ENCODE results near the gene DPY19L2. TPM values are rescaled to one million over a fixed set of nuclear protein-coding genes. Genes with fewer than 3 reads are reported as not detected.
"Not testable (repeated sequence)": the region's sequence is repeated elsewhere in the genome, so short reads cannot be mapped to it uniquely, and the experiment has no call there.

Gene DPY19L2
- total RNA-seq, 1 donor from 2014 or later: 0.40 TPM

- not testable (repeated sequence) for DNase-seq (ENCODE audit: low read depth in 2 of 2)
Observed at GRCh38 chr12:63663005-63663404, 5.3 kb downstream of the DPY19L2 start.

- DNase-seq (ENCODE audit: low read depth in 2 of 2): not testable (repeated sequence)
Observed at GRCh38 chr12:63658501-63658900, 9.8 kb downstream of the DPY19L2 start.

- DNase-seq (ENCODE audit: low read depth in 2 of 2): not testable (repeated sequence)
Observed at GRCh38 chr12:63656407-63656806, 11.9 kb downstream of the DPY19L2 start.

- DNase-seq (ENCODE audit: low read depth in 2 of 2): not testable (repeated sequence)
Observed at GRCh38 chr12:63655543-63656257, 12.6 kb downstream of the DPY19L2 start.

GRCh38 chr12:63654481-63654880 lies 13.8 kb downstream of the DPY19L2 start:
- not testable (repeated sequence) for DNase-seq (ENCODE audit: low read depth in 2 of 2)

GRCh38 chr12:63649517-63649916 lies 18.8 kb downstream of the DPY19L2 start:
- DNase-seq (ENCODE audit: low read depth in 2 of 2): peak in 1 of 2 donors; percentile 59

- peak; percentile 29 to 55 for DNase-seq (ENCODE audit: low read depth in 2 of 2)
Observed at GRCh38 chr12:63643381-63644140, 24.7 kb downstream of the DPY19L2 start.

GRCh38 chr12:63624258-63624657 lies 44.0 kb downstream of the DPY19L2 start:
- DNase-seq (ENCODE audit: low read depth in 2 of 2): not testable (repeated sequence)

- not testable (repeated sequence) for DNase-seq (ENCODE audit: low read depth in 2 of 2)
Observed at GRCh38 chr12:63615544-63615943, 52.7 kb downstream of the DPY19L2 start.

- not testable (repeated sequence) for DNase-seq (ENCODE audit: low read depth in 2 of 2)
Observed at GRCh38 chr12:63611285-63611684, 57.0 kb downstream of the DPY19L2 start.

GRCh38 chr12:63609281-63609680 lies 59.0 kb downstream of the DPY19L2 start:
- DNase-seq (ENCODE audit: low read depth in 2 of 2): not testable (repeated sequence)

- DNase-seq (ENCODE audit: low read depth in 2 of 2): not testable (repeated sequence)
Observed at GRCh38 chr12:63604985-63605384, 63.3 kb downstream of the DPY19L2 start.

GRCh38 chr12:63594828-63595227 lies 73.5 kb downstream of the DPY19L2 start:
- not testable (repeated sequence) for DNase-seq (ENCODE audit: low read depth in 2 of 2)

GRCh38 chr12:63584426-63584825 lies 83.9 kb downstream of the DPY19L2 start:
- peak; percentile 0 to 1 for DNase-seq (ENCODE audit: low read depth in 2 of 2)

- not testable (repeated sequence) for DNase-seq (ENCODE audit: low read depth in 2 of 2)
Observed at GRCh38 chr12:63583289-63583688, 85.0 kb downstream of the DPY19L2 start.

- DNase-seq (ENCODE audit: low read depth in 2 of 2): not testable (repeated sequence)
Observed at GRCh38 chr12:63577631-63578030, 90.7 kb downstream of the DPY19L2 start.

- DNase-seq (ENCODE audit: low read depth in 2 of 2): not testable (repeated sequence)
Observed at GRCh38 chr12:63572038-63572437, 96.3 kb downstream of the DPY19L2 start.

GRCh38 chr12:63558445-63558844 lies 109.8 kb downstream of the DPY19L2 start:
- DNase-seq (ENCODE audit: low read depth in 2 of 2): not testable (repeated sequence)

GRCh38 chr12:63551397-63551796 lies 116.9 kb downstream of the DPY19L2 start:
- DNase-seq (ENCODE audit: low read depth in 2 of 2): not testable (repeated sequence)

GRCh38 chr12:63549034-63549433 lies 119.3 kb downstream of the DPY19L2 start:
- not testable (repeated sequence) for DNase-seq (ENCODE audit: low read depth in 2 of 2)

GRCh38 chr12:63545298-63545916 lies 122.9 kb downstream of the DPY19L2 start:
- not testable (repeated sequence) for DNase-seq (ENCODE audit: low read depth in 2 of 2)

GRCh38 chr12:63538656-63539055 lies 129.6 kb downstream of the DPY19L2 start:
- not testable (repeated sequence) for DNase-seq (ENCODE audit: low read depth in 2 of 2)
